Neutrophil (primary cell): ENCODE data around the gene FGD3.

Experiments used
- H3K27ac ChIP-seq: fragments of 200-600 bp; sonication (generic); 2 replicates; pipeline ENCODE4 v1.5.1; 2016; ENCODE audit warnings: mild to moderate bottlenecking, moderate library complexity
- H3K27me3 ChIP-seq: fragments of 200-600 bp; sonication (generic); 2 replicates; pipeline ENCODE4 v1.6.0; 2016; ENCODE audit warnings: mild to moderate bottlenecking
- H3K36me3 ChIP-seq: fragments of 200-600 bp; sonication (generic); 2 replicates; pipeline ENCODE4 v1.5.1; 2017
- H3K4me1 ChIP-seq, 2 experiments: fragments of 200-600 bp in 1 of 2; sonication (generic) in 1 of 2; 1 replicate in 1 of 2; 2 replicates in 1 of 2; pipeline versions ENCODE4 v1.5.1 to v1.6.1; 2013 to 2016; ENCODE audit warnings: low read depth in 1 of 2, low read length in 1 of 2, mild to moderate bottlenecking in 1 of 2, moderate library complexity in 1 of 2; ENCODE audit not compliant: control insufficient read depth in 1 of 2, insufficient read depth in 1 of 2
- H3K4me3 ChIP-seq, 2 experiments: fragments of 200-600 bp in 1 of 2; sonication (generic) in 1 of 2; 1 replicate in 1 of 2; 2 replicates in 1 of 2; pipeline ENCODE4 v1.5.1; 2013 to 2016; ENCODE audit warnings: low read depth in 1 of 2, low read length in 1 of 2, mild to moderate bottlenecking in 1 of 2, moderate library complexity in 1 of 2
- H3K9me3 ChIP-seq: fragments of 200-600 bp; sonication (generic); 2 replicates; pipeline ENCODE4 v1.5.1; 2016
- CTCF ChIP-seq: fragments of 200-600 bp; sonication (generic); IDR thresholded peaks from 2 replicates; pipeline ENCODE4 v1.5.1; 2016; ENCODE audit warnings: antibody characterized with exemption

Gene FGD3

GRCh38 chr9:93035821-93036351 lies 88.6 kb downstream of the FGD3 start:
- H3K9me3 ChIP-seq: no peaks in the 10 kb centered on the region
- H3K36me3 ChIP-seq: peaks cover 72% of the 10 kb centered on the region
- TF ChIP-seq CTCF: no peak
- no peaks in the 10 kb centered on the region for H3K27me3 ChIP-seq
- H3K4me1 ChIP-seq: peaks cover 100% of the 10 kb centered on the region in 2 experiments
- peak overlapping the region in 1 of 2 experiments; percentile 9 for H3K4me3 ChIP-seq
- H3K27ac ChIP-seq: peak overlapping the region; percentile 95

GRCh38 chr9:93036887-93037475 lies 89.7 kb downstream of the FGD3 start:
- Histone ChIP-seq H3K9me3 (no peaks in the 10 kb centered on the region), H3K4me1 (peaks cover 100% of the 10 kb centered on the region in 2 experiments), H3K27me3 (no peaks in the 10 kb centered on the region), H3K27ac (peak overlapping the region; percentile 95), H3K36me3 (peaks cover 61% of the 10 kb centered on the region), H3K4me3 (peak overlapping the region in 1 of 2 experiments; percentile 47)
- no peak for TF ChIP-seq CTCF

- peaks cover 99 to 100% of the 10 kb centered on the region in 2 experiments for H3K4me1 ChIP-seq
- no peak for TF ChIP-seq CTCF
- H3K9me3 ChIP-seq: no peaks in the 10 kb centered on the region
- H3K27me3 ChIP-seq: no peaks in the 10 kb centered on the region
- peak overlapping the region; percentile 95 for H3K27ac ChIP-seq
- peak overlapping the region in 1 of 2 experiments; percentile 47 for H3K4me3 ChIP-seq
- peaks cover 56% of the 10 kb centered on the region for H3K36me3 ChIP-seq
Observed at GRCh38 chr9:93037476-93037971, 90.2 kb downstream of the FGD3 start.

- Histone ChIP-seq H3K36me3 (peaks cover 42% of the 10 kb centered on the region), H3K27me3 (no peaks in the 10 kb centered on the region), H3K4me1 (peaks cover 99 to 100% of the 10 kb centered on the region in 2 experiments), H3K27ac (peak overlapping the region; percentile 95), H3K4me3 (no peak overlapping the region), H3K9me3 (no peaks in the 10 kb centered on the region)
- no peak for TF ChIP-seq CTCF
Observed at GRCh38 chr9:93038918-93039317, 91.6 kb downstream of the FGD3 start.

GRCh38 chr9:93039456-93039855 lies 92.1 kb downstream of the FGD3 start:
- Histone ChIP-seq H3K4me3 (no peak overlapping the region), H3K27me3 (no peaks in the 10 kb centered on the region), H3K9me3 (no peaks in the 10 kb centered on the region), H3K27ac (peak overlapping the region; percentile 95), H3K36me3 (peaks cover 37% of the 10 kb centered on the region), H3K4me1 (peaks cover 99 to 100% of the 10 kb centered on the region in 2 experiments)
- TF ChIP-seq CTCF: no peak
